ENCODE results near the gene RELN.

RELN gene

GRCh38 chr7:103432712-103433111 is 556.7 kb downstream of the RELN start:
- POLR2A ChIA-PET (ENCODE audit: low non-redundant PET) = no interaction called here
- no peak for DNase-seq (ENCODE audit: low spot score)
- no peak for TF ChIP-seq CTCF (conservative IDR thresholded peaks at IDR 0.05; ENCODE audit: low read depth)
- H3K27ac ChIP-seq = no peak overlapping the region
- CTCF ChIA-PET = interaction anchor here (0.6 kb wide), 1 partner anchor 260 kb away, joined by 5 read pairs; no protein-coding TSS in a partner anchor

- CTCF ChIA-PET = no interaction called here
- DNase-seq (ENCODE audit: low spot score) = no peak
- no peak overlapping the region for H3K27ac ChIP-seq
- POLR2A ChIA-PET (ENCODE audit: low non-redundant PET) = no interaction called here
- no peak for TF ChIP-seq CTCF (conservative IDR thresholded peaks at IDR 0.05; ENCODE audit: low read depth)
Observed at GRCh38 chr7:103425177-103425576, 564.3 kb downstream of the RELN start.

GRCh38 chr7:103423467-103424179 is 565.8 kb downstream of the RELN start:
- no peak for TF ChIP-seq CTCF (conservative IDR thresholded peaks at IDR 0.05; ENCODE audit: low read depth)
- no peak overlapping the region for H3K27ac ChIP-seq
- ChIA-PET POLR2A (ENCODE audit: low non-redundant PET) (no interaction called here), CTCF (no interaction called here)
- no peak for DNase-seq (ENCODE audit: low spot score)

All from RWPE1 (cell line).